ENCODE results near the gene KCTD16. TPM values are rescaled to one million over a fixed set of nuclear protein-coding genes. Genes with fewer than 3 reads are reported as not detected.

The KCTD16 gene
- total RNA-seq, 1 donor from 2014 or later, result 0.64 TPM

- no peaks in the 10 kb centered on the region for H3K9me3 ChIP-seq
- H3K27me3 ChIP-seq, result no peaks in the 10 kb centered on the region
- H3K4me1 ChIP-seq, result no peaks in the 10 kb centered on the region
- no peak overlapping the region for H3K4me3 ChIP-seq
- TF ChIP-seq CTCF (IDR thresholded peaks at IDR 0.05), result no peak
- no peak overlapping the region for H3K27ac ChIP-seq
- H3K36me3 ChIP-seq, result no peaks in the 10 kb centered on the region
- intact Hi-C loops (cut with DNase I), result no loop called here
- no peak for DNase-seq (ENCODE audit: low spot score in 2 of 2)
These were observed 257.2 kb downstream of the KCTD16 start for GRCh38 chr5:144427866-144428265.

DNA sequence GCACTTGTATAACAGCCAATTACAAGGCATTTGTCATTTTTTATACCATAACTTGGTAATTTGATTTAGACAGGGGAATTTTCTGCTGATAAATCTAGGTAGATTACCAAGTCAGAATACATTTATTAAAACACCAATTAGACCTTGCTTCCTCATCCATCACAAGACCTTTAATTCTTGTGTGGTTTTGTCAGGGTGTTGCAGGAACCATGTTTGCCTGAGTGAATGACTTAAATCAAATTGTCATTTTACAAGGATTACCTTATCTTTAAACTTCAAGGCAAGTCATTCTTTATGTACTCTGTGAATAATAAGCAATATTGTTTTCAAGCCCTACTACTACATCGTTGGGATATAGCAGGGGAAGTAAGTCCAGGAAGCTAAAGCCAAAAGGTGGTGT lies 257.7 kb downstream of the KCTD16 start:
- no peaks in the 10 kb centered on the region for H3K4me1 ChIP-seq
- no peaks in the 10 kb centered on the region for H3K27me3 ChIP-seq
- no peaks in the 10 kb centered on the region for H3K36me3 ChIP-seq
- DNase-seq (ENCODE audit: low spot score in 2 of 2), result no peak
- no peaks in the 10 kb centered on the region for H3K9me3 ChIP-seq
- TF ChIP-seq CTCF (IDR thresholded peaks at IDR 0.05), result no peak
- no peak overlapping the region for H3K27ac ChIP-seq
- intact Hi-C loops (cut with DNase I), result no loop called here
- no peak overlapping the region for H3K4me3 ChIP-seq

GRCh38 chr5:144429405-144429804 lies 258.7 kb downstream of the KCTD16 start:
- no peaks in the 10 kb centered on the region for H3K36me3 ChIP-seq
- intact Hi-C loops (cut with DNase I), result no loop called here
- H3K4me3 ChIP-seq, result no peak overlapping the region
- H3K9me3 ChIP-seq, result no peaks in the 10 kb centered on the region
- no peak for DNase-seq (ENCODE audit: low spot score in 2 of 2)
- no peak for TF ChIP-seq CTCF (IDR thresholded peaks at IDR 0.05)
- no peaks in the 10 kb centered on the region for H3K27me3 ChIP-seq
- H3K27ac ChIP-seq, result no peak overlapping the region
- H3K4me1 ChIP-seq, result no peaks in the 10 kb centered on the region

- Histone ChIP-seq H3K4me1 (no peaks in the 10 kb centered on the region), H3K36me3 (no peaks in the 10 kb centered on the region), H3K4me3 (no peak overlapping the region), H3K27ac (no peak overlapping the region), H3K27me3 (no peaks in the 10 kb centered on the region), H3K9me3 (no peaks in the 10 kb centered on the region)
- no peak for DNase-seq (ENCODE audit: low spot score in 2 of 2)
- no peak for TF ChIP-seq CTCF (IDR thresholded peaks at IDR 0.05)
- intact Hi-C loops (cut with DNase I), result no loop called here
These were observed 259.2 kb downstream of the KCTD16 start for GRCh38 chr5:144429905-144430304.

DNA sequence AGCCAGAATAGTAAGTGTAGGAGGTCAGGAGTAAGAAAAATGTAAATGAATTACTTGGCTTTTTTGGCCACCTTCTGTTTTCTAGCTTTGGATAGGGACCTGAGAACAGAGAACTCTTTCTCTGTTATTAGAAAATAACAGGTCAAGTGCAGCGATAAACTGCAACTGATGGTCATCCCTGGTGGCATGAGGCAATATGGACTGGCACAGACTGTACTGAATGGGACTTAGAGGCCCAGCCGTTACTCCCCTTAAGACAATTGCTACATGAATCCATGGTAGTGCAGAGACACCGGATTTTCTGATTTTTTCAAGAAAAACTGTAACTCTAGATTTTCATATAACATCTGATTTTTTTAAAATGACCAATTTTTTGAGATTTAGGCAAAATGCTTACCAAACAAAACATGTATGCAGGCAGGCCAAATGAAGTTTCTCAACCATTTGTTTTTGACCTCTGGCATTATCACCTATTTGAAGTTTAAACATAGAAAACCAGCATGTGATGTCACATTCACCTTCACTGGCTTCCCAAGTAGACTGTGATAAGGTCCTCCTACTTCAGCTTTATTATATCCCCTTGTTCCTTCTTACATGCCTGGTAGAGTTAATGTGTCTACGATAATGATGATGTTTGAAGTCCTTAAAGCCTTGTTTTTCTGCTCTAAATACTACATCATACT lies 262.6 kb downstream of the KCTD16 start:
- Histone ChIP-seq H3K27ac (no peak overlapping the region), H3K9me3 (no peaks in the 10 kb centered on the region), H3K4me1 (no peaks in the 10 kb centered on the region), H3K4me3 (no peak overlapping the region), H3K27me3 (no peaks in the 10 kb centered on the region), H3K36me3 (no peaks in the 10 kb centered on the region)
- no peak for DNase-seq (ENCODE audit: low spot score in 2 of 2)
- intact Hi-C loops (cut with DNase I), result no loop called here
- TF ChIP-seq CTCF (IDR thresholded peaks at IDR 0.05), result no peak

DNA sequence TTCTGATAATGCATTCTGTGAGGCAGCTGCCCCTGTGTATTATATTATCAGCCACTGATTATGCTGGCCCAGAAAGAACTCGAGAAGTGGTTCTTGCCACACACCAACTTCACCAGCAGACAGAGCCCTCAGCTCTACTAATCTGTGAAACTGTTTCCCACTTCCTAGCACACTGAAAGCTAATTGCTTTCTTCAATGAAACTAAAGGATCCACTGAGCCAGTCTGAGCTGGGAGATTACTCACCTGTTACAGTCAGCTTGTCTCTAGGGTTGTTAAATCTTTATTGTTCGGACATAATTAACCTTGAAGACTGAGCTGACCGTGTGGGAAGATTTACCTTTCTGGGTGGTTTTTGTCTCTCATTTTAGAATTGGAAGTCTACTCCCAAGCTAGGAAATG lies 263.2 kb downstream of the KCTD16 start:
- no peak for TF ChIP-seq CTCF (IDR thresholded peaks at IDR 0.05)
- Histone ChIP-seq H3K4me3 (no peak overlapping the region), H3K27me3 (no peaks in the 10 kb centered on the region), H3K36me3 (no peaks in the 10 kb centered on the region), H3K27ac (no peak overlapping the region), H3K9me3 (no peaks in the 10 kb centered on the region), H3K4me1 (no peaks in the 10 kb centered on the region)
- no peak for DNase-seq (ENCODE audit: low spot score in 2 of 2)
- intact Hi-C loops (cut with DNase I), result no loop called here
